ENCODE results near the gene FOXB1.

Gene FOXB1

GRCh38 chr15:60021589-60022378, 17.7 kb downstream of the FOXB1 start:
- no peak for DNase-seq

DNA sequence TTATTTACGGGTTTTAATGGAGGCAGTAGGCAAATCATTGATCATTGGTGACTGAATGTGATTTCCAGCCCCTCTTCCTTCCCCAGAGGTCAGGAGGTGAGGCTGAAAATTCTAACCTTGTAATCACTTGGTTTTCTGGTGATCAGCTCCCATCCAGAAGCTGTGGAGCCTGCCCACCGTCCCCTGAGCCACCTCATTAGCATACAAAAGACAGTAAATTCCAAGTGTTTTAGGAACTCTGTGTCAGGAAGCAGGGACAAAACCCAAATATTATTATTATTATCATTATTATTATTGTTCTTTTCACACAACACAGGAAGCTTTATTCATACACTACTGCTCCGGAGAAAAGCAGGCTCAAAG, 18.2 kb downstream of the FOXB1 start:
- DNase-seq = no peak

GRCh38 chr15:60026555-60026954, 22.4 kb downstream of the FOXB1 start:
- no peak for DNase-seq

GRCh38 chr15:60035344-60035743, 31.2 kb downstream of the FOXB1 start:
- DNase-seq = no peak

- no peak for DNase-seq
Measured at GRCh38 chr15:60039316-60039715, 35.2 kb downstream of the FOXB1 start.

GRCh38 chr15:60043744-60044435, 39.8 kb downstream of the FOXB1 start:
- no peak for DNase-seq

DNA sequence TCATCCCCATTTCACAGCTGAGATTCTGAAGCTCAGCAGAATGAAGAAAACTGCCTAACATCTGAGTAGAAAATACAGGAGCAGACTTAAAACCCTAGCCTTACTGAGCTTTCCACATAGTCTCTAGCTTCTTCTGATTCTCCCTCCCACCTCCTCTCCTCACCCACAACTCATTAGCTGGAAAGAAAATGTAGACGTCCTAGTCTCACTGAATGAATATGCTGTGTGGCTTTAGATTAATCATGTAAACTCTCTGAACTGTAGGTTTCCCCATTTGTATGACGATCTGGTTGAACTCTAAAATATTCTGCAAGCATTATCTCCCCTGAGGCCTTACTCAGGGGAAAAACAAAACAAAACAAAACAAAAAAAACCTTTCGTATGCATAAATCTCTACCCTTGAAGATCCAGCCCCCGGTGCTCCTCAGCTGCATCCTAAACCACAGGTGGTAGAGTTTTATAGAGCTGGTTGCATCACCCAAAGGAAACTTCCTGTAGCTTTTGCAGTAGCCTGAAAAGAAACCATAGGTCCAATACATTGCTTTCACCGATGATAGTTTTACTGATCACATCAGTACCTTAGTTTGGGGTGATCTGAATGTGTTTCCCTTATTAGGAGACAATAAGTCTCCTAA, 40.6 kb downstream of the FOXB1 start:
- DNase-seq = no peak

DNA sequence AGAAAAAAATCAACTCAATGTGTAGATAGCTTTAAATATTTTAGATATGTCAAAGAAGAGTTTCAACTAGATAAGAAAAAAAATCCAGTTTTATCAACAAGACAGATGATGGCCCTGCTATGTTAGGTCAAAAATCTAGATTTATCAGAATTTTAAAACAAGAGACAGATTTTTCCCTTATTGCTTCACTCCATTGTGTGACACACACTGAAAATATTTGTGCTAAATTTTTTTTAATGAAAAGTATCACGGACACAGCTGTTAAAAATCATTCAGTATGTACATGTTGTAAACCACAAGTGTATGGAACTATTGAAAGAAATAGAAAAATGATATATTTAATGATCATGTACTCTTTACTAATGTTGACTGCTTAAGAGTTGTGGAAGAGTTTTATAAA, 43.6 kb downstream of the FOXB1 start:
- no peak for DNase-seq

DNA sequence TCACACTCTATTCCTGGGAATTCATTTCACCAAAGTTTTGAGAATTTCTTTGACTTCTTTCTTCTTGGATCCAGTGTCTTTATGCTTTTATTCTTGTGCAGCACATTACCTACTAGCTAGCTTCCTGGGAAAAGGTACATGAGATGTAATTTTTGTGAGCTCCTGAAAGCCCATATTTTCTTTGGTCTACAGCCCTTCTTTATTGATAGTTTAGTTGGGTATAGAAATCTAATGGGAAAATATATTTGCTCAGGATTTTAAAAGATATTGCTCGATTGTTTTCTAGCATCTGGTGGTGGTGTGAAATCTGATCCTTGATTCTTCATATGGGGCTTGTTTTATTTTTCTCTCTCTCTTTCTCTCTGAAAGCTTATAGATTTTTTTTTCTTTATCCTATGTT, 45.8 kb downstream of the FOXB1 start:
- no peak for DNase-seq

DNA sequence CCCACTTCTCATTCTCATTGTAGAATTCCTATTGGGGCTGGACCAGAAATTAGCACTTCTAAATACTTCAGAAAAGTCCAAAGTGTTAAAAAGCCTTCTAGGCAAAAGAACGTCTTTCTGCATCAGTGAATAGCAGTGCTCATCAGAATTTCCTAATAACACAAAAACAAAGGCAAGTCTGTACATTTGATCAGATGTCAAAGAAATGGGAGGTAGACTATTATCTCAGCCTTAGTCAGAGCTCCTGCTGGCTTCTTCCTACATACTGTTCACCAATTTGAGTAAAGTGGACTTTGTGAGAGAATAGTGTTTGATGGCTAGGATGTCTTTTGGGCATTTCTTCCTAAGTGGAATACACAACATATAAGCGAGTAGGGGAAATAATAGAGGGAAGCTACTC, 48.7 kb downstream of the FOXB1 start:
- DNase-seq = no peak

DNA sequence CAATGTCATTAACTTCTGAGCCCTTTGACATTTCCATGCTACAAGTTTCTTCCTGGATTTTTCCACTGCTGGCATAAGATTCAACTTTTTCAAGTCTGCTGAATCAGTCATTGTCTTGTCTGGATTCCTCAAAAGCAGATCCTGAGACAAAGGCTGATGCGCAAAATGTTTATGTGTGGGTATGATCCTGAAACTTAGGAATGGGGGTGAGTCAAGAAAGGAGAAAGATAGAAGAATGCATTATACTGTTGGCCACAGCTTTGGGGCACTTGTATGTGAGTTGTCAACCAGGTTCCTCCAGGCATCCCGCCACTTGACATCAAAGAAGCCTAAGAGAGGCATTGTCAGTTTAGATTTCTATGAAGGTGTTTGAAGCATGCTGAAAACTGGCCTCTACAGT, 50.4 kb downstream of the FOXB1 start:
- DNase-seq = no peak
